Muscle of leg (tissue), 11 donors: ENCODE results near the gene B4GALNT3. TPM values are rescaled to one million over a fixed set of nuclear protein-coding genes. Genes with fewer than 3 reads are reported as not detected.

Experiments used
- DNase-seq: peaks from one replicate; pipeline ENCODE4 v3.0.0; 2013
- H3K27ac ChIP-seq: one replicate; pipeline ENCODE4 v1.5.1; 2013; ENCODE audit warnings: mild to moderate bottlenecking, low read length, control low read depth
- H3K27me3 ChIP-seq: one replicate; pipeline ENCODE4 v1.6.1; 2013; ENCODE audit warnings: low read length; ENCODE audit not compliant: control insufficient read depth, insufficient read depth
- H3K36me3 ChIP-seq: one replicate; pipeline ENCODE4 v1.6.1; 2013; ENCODE audit warnings: low read length; ENCODE audit not compliant: control insufficient read depth, insufficient read depth
- H3K4me1 ChIP-seq: one replicate; pipeline ENCODE4 v1.6.1; 2013; ENCODE audit warnings: low read length; ENCODE audit not compliant: control insufficient read depth, insufficient read depth
- H3K4me3 ChIP-seq: one replicate; pipeline ENCODE4 v1.5.1; 2013; ENCODE audit warnings: low read length, control low read depth
- H3K9me3 ChIP-seq: replicated peaks from 2 replicates; pipeline ENCODE4 v1.6.1; 2013; ENCODE audit warnings: low read depth, low read length; ENCODE audit not compliant: control insufficient read depth
- WGBS: methylation state at CpG from one replicate; pipeline ENCODE4 v1.1.5; 2013; ENCODE audit warnings: missing lambda C conversion rate; ENCODE audit not compliant: insufficient coverage; 5-methylcytosine and 5-hydroxymethylcytosine counted together
- polyA plus RNA-seq, 8 donors: library from polyadenylated mRNA; unstranded; fragments of 120-200 nt; gene quantifications; one replicate each; pipeline versions ENCODE4 v1.2.1 to v1.2.3, GENCODE V29; 2013; ENCODE audit warnings: inconsistent platforms in 1 of 8, low replicate concordance in 1 of 8; ENCODE audit not compliant: insufficient read length in 8 of 8, insufficient read depth in 1 of 8
- total RNA-seq: library from RNA; stranded (reverse); fragments of 120-200 nt; gene quantifications from one replicate; pipeline ENCODE4 v1.2.4, GENCODE V29; 2013

The B4GALNT3 gene
- total and polyA plus RNA-seq, 9 donors = 6.0 to 12.4 (median 9.1) TPM

DNA sequence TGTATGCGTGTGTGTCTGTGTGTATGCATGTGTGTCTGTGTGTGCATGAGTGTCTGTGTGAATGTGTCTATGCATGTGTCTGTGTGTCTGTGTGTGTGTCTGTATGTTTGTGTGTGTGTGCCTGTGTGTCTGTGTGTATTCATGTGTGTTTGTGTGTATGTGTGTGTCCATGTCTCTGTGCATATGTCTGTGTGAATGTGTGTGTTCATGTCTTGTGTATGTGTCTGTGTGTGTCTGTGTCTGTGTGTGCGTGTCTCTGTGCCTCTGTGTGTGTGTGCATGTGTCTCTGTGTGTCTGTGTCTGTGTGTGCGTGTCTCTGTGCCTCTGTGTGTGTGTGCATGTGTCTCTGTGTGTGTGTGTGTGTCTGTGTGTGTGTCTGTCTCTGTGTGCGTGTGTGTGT lies 121.1 kb downstream of the B4GALNT3 start:
- H3K4me3 ChIP-seq = no peak overlapping the region
- no peaks in the 10 kb centered on the region for H3K9me3 ChIP-seq
- no peak for DNase-seq
- no peak overlapping the region for H3K27ac ChIP-seq
- 93% methylated on average over 3 of the region's 4 CpGs for WGBS
- no peaks in the 10 kb centered on the region for H3K36me3 ChIP-seq
- no peaks in the 10 kb centered on the region for H3K27me3 ChIP-seq
- H3K4me1 ChIP-seq = peaks cover 21% of the 10 kb centered on the region

DNA sequence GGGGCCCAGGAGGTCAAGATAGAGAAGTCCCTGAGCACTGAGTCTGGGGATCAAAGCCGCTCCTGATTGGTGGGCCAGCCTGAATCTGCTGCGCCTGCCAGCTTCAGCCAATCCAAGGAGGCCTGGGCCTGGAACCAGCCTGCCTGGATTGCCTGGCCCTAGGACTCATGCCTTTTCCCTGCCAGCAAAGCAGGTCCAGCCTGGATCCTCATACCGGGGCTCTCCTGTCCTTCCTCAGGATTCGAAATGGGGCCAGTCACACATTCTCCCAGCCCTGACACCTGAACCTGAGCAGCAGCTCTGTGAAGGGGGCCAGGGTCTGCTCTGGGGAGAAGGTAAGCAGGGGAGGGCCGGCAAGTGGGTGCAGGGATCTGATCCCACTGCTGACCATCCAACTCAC lies 121.6 kb downstream of the B4GALNT3 start:
- DNase-seq = no peak
- WGBS = 74% methylated on average over 4 of the region's 5 CpGs
- H3K9me3 ChIP-seq = no peaks in the 10 kb centered on the region
- H3K4me1 ChIP-seq = peaks cover 16% of the 10 kb centered on the region
- H3K4me3 ChIP-seq = no peak overlapping the region
- no peaks in the 10 kb centered on the region for H3K27me3 ChIP-seq
- H3K36me3 ChIP-seq = no peaks in the 10 kb centered on the region
- H3K27ac ChIP-seq = no peak overlapping the region

DNA sequence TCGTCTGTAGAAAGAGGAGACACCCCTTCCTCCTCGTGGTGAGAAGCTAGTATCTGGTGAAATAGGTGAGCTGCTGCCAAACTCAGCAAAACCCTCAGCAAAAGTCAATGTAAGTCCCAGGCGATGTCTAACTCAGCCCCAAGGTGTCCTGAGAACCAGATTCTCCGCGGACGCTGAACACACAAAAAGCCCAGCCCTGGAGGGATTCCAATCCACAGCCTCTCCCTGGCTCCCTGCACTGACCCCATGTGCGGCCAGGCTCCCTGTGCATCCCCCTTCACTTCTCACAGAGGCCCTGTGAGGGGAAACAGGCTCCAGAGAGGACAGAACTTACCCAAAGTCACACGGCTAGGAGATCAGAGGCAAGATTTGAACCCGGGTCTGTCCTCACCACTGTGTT lies 122.0 kb downstream of the B4GALNT3 start:
- 58% methylated on average over 7 of the region's 9 CpGs for WGBS
- H3K4me1 ChIP-seq = peaks cover 12% of the 10 kb centered on the region
- H3K27me3 ChIP-seq = no peaks in the 10 kb centered on the region
- DNase-seq = no peak
- no peaks in the 10 kb centered on the region for H3K9me3 ChIP-seq
- H3K36me3 ChIP-seq = no peaks in the 10 kb centered on the region
- H3K27ac ChIP-seq = no peak overlapping the region
- no peak overlapping the region for H3K4me3 ChIP-seq

- Histone ChIP-seq H3K27ac (peak overlapping the region; percentile 63), H3K4me1 (peaks cover 11% of the 10 kb centered on the region), H3K27me3 (no peaks in the 10 kb centered on the region), H3K36me3 (no peaks in the 10 kb centered on the region), H3K9me3 (peaks cover under 1% of the 10 kb centered on the region), H3K4me3 (no peak overlapping the region)
- WGBS = 60% methylated on average over 13 of the region's 13 CpGs
- peak; percentile 38 for DNase-seq
These were observed 123.6 kb downstream of the B4GALNT3 start for GRCh38 chr12:583251-583869.

- Histone ChIP-seq H3K4me1 (peaks cover 11% of the 10 kb centered on the region), H3K9me3 (peaks cover 2% of the 10 kb centered on the region), H3K27me3 (no peaks in the 10 kb centered on the region), H3K27ac (no peak overlapping the region), H3K4me3 (no peak overlapping the region), H3K36me3 (no peaks in the 10 kb centered on the region)
- 82% methylated on average over 22 of the region's 30 CpGs for WGBS
- DNase-seq = no peak
These were observed 125.6 kb downstream of the B4GALNT3 start for GRCh38 chr12:585062-586061.

DNA sequence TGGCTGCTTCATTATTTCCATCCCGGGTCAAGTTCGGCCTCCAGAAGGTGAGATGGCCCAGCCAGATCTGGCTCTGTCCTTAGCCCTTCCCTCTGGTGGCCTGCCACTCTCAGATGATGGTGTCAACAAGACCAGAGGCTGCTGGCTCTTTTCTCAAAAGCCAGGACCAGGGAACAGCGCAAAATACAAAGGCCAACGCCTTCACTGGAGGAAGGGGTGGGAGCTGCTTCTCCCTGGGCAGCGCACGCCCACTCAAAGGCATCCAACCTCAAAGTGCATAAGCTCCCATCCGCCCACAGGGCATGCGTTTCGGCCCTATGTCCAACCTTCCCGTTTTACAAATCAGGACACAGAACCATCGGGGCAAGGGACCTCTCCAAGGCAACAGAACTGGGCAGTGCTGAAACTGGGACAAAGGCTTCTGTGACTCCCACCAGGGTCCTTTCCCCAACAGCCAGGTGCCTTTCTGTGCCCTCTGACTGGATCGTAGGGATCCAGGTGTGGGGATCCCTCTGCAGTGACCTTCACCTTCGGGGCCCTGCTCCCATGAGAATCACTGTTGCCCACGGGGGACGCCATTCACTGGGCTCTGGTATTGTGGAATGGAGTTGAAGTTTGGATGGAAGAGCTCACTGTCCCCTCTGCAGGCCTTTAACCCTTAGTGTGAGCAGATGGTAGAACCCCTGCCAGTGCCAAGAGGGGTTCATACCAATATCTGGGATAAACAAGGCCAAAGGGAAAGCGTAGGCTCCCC lies 126.8 kb downstream of the B4GALNT3 start:
- Histone ChIP-seq H3K9me3 (peaks cover 2% of the 10 kb centered on the region), H3K4me3 (no peak overlapping the region), H3K36me3 (no peaks in the 10 kb centered on the region), H3K4me1 (peaks cover 14% of the 10 kb centered on the region), H3K27me3 (no peaks in the 10 kb centered on the region), H3K27ac (no peak overlapping the region)
- WGBS = 85% methylated on average over 15 of the region's 16 CpGs
- DNase-seq = no peak

DNA sequence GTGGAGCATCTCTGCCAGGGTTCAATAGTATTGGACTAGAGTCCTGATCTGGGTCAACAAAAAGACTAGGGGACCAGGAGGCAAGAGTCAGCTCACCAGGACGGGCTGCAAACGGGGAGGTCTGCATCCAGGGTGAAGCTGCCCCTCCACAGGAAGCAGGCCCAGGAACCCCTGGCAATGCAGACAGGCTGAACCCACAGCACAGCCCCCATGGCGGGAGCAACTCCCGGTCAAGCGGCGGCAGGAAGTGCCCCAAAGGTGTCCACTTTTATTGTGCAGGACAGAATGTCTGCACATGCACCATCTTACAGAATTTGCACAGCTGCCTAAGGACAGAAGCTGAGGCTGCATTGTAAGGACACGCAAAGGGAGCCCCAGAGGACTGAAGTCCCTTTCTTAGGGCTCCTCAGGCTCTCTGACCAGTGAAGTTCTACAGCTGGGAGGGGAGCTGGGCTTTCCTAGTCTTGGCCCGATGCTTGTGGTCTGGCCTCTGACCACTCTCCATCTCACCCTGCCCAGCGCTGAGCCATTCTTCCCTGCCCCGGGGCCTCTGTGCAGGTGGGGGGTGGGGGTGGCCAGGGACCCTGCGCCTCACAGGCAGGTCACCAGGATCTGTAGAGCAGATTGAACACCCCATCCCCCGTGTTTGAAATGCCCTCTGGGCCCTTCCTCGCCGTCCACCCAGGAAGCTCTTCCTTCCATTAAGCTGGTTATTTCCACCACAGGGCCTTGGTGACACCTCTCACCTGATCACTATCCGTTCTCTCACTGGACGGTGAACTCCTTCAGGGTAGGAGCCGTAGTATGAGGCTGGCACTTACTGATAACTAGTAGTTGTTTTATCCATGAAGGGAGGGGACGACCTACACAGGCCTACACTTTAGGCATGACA lies 127.6 kb downstream of the B4GALNT3 start:
- Histone ChIP-seq H3K27me3 (no peaks in the 10 kb centered on the region), H3K4me1 (peaks cover 18% of the 10 kb centered on the region), H3K27ac (no peak overlapping the region), H3K9me3 (peaks cover 2% of the 10 kb centered on the region), H3K36me3 (no peaks in the 10 kb centered on the region), H3K4me3 (no peak overlapping the region)
- WGBS = 86% methylated on average over 10 of the region's 18 CpGs
- DNase-seq = no peak

DNA sequence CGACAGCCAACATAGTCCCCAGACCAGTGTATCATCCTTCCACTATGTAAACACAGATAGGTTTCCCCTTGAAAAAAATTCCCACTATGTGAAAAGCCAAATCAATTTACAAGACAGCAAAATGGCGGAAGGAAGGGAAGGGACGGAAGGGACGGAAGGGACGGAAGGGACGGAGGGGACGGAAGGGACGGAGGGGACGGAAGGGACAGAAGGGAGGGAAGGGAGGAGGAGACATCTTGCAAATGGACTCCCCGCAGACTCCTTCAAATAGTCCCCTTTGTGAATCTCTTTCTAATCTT lies 128.2 kb downstream of the B4GALNT3 start:
- Histone ChIP-seq H3K9me3 (peaks cover 2% of the 10 kb centered on the region), H3K27ac (no peak overlapping the region), H3K36me3 (no peaks in the 10 kb centered on the region), H3K27me3 (no peaks in the 10 kb centered on the region), H3K4me3 (no peak overlapping the region), H3K4me1 (peaks cover 17% of the 10 kb centered on the region)
- WGBS = no CpG with 5 or more reads among the region's 10 CpGs
- no peak for DNase-seq

DNA sequence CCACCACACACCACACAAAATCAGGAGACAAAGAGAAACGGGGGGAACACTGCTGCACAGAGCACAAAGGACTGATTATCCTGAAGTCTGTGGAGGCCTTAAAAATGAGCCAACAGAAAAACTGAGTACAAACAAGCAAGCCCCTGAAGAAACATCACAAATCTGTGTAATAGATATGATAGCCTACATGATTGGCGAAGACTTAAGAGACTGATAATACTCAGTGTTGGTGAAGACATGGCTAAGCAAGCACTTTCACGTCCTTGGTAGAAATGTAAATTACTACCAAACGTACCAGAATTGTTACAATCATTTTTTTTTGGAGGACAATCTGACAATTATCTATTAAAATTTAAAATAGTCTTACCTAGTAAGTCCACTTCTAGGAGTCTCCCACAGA lies 128.9 kb downstream of the B4GALNT3 start:
- no peak for DNase-seq
- Histone ChIP-seq H3K36me3 (no peaks in the 10 kb centered on the region), H3K4me3 (no peak overlapping the region), H3K9me3 (peaks cover 2% of the 10 kb centered on the region), H3K27me3 (no peaks in the 10 kb centered on the region), H3K27ac (no peak overlapping the region), H3K4me1 (peaks cover 11% of the 10 kb centered on the region)
- no CpG with 5 or more reads among the region's 4 CpGs for WGBS
